HG03060 (cell line): Measurements from ENCODE around the gene CRB2.
"Not testable (repeated sequence)": the region's sequence is repeated elsewhere in the genome, so short reads cannot be mapped to it uniquely, and the experiment has no call there.

ENCODE experiments used
- ATAC-seq: cut with Tn5 transposase; IDR thresholded peaks from one replicate; pipeline ENCODE4 v1.9.1; 2021; ENCODE audit warnings: low read depth, moderate number of reproducible peaks; ENCODE audit not compliant: unreplicated experiment

The CRB2 gene

GRCh38 chr9:123398938-123399337, 42.9 kb downstream of the CRB2 start:
- ATAC-seq: not testable (repeated sequence)

GRCh38 chr9:123399803-123400378, 43.9 kb downstream of the CRB2 start:
- no peak for ATAC-seq

DNA sequence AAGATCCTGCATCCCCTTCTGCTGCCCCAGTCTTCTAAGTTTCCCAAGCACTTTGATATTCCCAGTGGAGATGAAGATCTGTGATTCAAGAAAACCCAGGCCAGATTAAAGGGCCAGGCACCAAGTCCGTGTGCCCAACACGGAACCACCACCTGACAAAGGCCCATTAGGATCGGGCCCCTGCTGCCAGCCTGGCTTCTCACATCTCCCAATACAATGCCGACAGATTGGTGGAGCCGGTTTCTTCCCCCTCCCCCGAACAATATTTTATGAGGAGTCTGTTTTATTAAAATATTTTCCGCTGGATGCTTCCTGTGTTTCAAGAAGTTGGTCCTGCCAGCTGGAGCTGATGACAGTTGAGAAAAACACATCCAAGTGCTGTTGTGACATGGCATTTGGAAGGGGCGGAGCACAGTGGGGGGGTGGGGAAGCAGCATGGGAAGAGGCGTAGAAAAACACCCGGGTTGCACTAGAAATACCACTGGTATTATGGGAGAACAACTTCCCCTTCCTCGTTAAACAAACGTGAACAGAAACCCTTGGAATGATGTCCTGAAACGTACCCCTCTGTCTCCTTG, 45.0 kb downstream of the CRB2 start:
- ATAC-seq: no peak

- ATAC-seq: no peak
Observed at GRCh38 chr9:123401879-123402513, 46.0 kb downstream of the CRB2 start.

DNA sequence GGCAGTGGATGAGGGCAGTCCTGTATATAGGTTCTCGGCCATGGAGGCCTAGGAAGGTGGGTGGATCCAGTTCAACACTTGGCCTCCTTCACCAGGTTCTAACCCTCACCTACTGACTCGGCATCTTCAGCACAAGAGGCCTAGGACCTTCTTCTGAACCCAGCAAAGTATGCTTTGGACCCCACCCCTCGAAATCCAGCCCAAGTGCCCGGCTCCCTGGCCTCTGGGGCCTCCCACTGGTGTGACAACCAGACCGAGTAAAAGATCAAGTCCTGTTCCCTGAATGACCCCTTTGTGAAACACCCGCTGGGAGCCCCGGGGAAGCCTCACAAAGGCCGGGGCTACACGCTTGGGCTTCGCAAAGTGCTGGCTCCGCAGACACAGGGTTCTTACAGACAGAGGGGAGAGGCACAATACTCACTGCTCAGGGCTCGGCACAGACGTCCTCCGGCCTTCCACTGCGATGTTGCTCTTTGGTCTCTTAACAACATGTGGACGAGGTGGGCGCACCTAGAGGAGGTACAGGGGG, 47.0 kb downstream of the CRB2 start:
- no peak for ATAC-seq

DNA sequence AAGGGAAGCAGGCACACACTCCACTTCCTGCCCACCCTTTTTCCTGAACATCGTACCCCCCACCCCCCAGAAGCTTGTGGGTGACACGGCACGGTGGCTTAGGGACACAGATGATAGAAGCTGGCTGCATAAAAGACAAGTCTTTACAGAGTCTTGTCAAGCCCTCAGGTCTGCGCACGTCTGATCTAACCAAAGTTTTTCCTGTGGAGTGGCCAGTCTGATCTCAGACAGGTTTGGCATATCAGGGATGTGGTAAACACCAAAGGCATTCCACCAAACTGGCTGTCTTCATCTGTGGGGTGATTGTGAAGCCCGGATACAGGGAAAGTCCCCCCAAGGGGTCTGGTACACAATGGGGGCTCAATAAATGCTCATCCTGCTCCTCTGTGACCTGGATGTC, 50.0 kb downstream of the CRB2 start:
- ATAC-seq: no peak

DNA sequence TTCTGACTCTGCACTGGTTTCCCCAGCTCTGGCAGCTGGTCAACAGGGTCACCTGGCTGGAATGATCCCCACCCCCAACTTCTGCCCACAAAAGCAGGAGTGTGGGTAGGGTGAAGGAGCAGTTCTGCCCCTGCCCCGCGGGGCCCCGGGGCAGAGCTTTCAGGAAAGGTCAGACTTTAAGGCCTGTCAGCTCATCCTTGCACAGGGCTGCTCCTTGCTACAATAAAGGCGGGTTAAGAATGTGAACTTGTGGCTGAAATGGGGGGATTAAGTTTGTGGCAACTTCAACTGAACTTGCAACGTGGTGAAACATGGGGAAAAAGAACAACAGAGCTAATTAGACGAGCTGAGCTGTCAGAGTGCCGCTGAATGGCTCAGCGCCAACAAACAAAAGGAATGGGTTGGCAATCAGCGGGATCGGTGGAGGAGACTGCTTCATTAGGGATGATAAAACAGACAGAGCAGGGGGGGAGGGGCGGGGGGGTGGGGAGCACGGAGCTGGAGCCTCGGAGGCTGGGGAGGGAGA, 50.8 kb downstream of the CRB2 start:
- ATAC-seq: no peak

DNA sequence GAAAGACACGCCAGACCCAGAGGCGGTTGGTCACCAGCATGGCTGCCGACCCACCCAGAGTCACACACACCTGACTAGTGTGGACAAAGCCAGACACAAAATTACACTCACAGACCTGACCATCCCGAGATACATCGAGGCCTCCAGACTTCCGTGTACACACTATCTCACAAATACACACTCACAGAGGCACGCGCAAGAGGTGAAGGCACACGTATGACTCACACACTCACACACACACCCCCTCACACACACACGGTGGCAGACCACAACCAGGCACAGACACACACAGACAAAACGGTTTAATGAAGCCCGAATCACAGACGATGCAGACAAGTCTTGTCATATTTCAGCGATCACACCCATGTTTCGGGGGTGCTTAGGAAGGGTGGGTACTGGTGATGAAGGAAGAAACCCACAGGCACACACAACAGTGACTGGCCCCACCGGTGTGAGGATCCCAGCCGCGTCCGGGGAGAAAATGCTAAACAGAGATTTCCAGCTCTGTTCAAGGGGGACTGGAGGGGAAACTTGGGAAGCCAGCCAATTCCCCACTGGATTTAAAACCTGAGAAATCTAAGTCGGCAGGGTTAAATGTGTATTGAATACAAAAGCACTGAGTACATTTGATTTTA, 51.3 kb downstream of the CRB2 start:
- ATAC-seq: no peak

GRCh38 chr9:123408313-123409262, 52.6 kb downstream of the CRB2 start:
- no peak for ATAC-seq

- no peak for ATAC-seq
Observed at GRCh38 chr9:123410281-123410910, 54.4 kb downstream of the CRB2 start.

DNA sequence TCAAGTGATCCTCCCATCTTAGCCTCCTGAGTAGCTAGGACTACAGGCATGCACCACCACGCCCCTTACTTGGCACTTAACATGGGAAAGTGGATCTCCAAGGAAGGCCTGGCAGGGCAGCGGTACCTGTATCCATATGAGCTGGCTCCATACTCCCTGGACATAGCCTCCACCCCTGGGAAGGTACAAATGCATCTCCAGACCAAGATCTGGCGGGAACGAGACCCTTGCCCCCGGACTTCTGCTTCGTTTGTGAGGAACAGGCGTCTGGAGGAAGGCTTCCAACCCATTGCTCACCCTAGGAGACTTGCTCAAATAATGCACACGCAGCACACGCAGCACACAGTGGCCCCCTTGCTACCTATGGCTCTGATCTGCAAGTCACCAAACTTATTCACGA, 55.2 kb downstream of the CRB2 start:
- no peak for ATAC-seq

DNA sequence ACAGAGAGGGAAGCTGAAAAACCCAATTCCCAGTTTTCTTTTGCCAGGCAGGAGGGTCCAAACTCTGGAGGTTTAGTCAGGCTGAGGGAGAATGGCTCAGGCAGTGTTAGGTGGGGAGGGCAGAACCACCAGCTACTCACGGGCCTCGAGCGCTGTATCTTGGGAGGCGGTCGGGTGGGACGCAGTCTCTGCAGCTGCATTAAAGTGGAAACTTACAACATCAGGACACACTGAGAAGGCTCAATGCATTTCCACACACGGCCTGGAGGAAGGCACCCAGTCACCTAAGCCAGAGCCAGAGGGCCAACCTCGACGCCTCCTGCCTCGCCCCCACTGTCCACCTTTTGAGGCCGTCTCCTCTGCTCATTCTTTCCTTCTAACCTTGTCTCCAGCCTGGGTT, 55.6 kb downstream of the CRB2 start:
- ATAC-seq: no peak

- ATAC-seq: no peak
Observed at GRCh38 chr9:123412171-123412820, 56.3 kb downstream of the CRB2 start.

GRCh38 chr9:123414204-123414603, 58.2 kb downstream of the CRB2 start:
- ATAC-seq: no peak

GRCh38 chr9:123414936-123415930, 59.2 kb downstream of the CRB2 start:
- ATAC-seq: no peak

DNA sequence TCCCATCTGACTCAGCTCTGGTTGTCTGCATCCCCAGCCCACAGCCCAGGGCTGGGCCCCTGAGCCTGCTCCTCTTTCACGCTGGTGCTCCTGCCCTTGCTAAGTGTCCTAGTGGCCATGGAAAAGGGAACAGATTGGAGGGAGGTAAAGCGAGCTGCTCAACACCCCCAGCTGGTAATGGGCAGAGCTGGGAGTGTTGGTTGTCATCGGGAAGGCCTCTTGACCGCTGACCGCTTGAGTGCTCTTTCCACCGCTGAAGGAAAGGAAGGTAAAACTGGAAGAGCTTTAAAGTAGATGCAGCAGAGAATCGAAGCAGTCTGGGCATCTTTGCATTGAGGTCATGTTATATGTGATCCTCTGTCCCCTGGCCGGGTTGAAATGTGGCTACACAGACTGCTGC, 60.2 kb downstream of the CRB2 start:
- no peak for ATAC-seq

DNA sequence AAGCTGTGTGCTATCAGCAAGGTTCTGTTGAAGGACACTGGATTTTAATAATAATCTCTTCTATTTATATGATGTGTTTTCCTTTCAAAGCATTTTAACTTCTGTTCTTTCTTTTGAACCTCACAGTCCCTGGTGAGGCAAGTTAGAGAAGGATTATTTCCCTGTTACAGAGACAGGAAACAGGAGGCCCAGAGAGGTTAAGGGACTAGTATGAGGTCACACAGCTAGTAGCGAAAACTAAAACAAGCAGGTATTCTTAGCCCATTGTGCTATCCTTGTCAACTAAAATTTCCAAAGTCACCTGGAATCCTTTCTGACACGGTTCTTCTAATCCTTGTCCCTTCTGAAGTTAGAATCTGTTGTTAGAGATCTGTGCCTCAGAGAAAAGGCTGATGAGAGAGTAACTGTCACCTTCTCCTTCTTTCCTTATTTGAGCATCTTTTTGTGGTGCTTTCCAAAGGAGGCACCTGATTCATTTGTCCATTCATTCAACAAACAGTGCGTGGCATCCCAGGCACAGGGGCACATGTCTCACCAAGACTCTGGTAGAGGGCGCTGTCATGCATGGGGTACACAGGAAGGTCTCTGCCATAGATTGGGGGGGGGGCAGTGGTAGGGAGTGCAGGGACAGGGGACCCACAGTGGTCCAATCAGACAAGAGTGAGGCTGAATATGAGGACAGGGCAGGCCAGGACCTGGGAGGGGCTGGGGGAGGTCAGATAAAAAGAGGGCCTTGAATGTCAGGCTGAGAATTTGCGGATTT, 61.5 kb downstream of the CRB2 start:
- no peak for ATAC-seq
